IPS DF 4.7 (cell line): Measurements from ENCODE around the gene C19orf18.

ENCODE experiments used
- DNase-seq: peaks from one replicate; pipeline ENCODE4 v3.0.0-alpha.2; 2013; ENCODE audit warnings: low spot score; ENCODE audit errors: extremely low read depth

The C19orf18 gene

GRCh38 chr19:57947419-57948134 lies 26.8 kb downstream of the C19orf18 start, which contains the start of gene ZNF256:
ZNF256 (minus strand) TSS chr19:57947706; CDS start chr19:57947474, 232 bp downstream.
- DNase-seq, result peak; percentile 92

GRCh38 chr19:57947088-57947418 lies 27.3 kb downstream of the C19orf18 start:
- DNase-seq, result no peak

GRCh38 chr19:57946316-57946715 lies 28.0 kb downstream of the C19orf18 start:
- no peak for DNase-seq

GRCh38 chr19:57941593-57941992 lies 32.7 kb downstream of the C19orf18 start:
- DNase-seq, result no peak

- no peak for DNase-seq
Observed at GRCh38 chr19:57935731-57936130, 38.6 kb downstream of the C19orf18 start.

- no peak for DNase-seq
Observed at GRCh38 chr19:57934820-57935665, 39.3 kb downstream of the C19orf18 start, which contains the start of gene ZNF418. ZNF418 (minus strand) TSS chr19:57935402; CDS start chr19:57933822, 1,580 bp downstream.

- DNase-seq, result no peak
Observed at GRCh38 chr19:57927587-57927986, 46.7 kb downstream of the C19orf18 start.

- peak; percentile 98 for DNase-seq
Observed at GRCh38 chr19:57916168-57916995, 58.0 kb downstream of the C19orf18 start, which contains the start of gene ZNF417. ZNF417 (minus strand) TSS chr19:57916592; CDS start chr19:57916411, 181 bp downstream.

GRCh38 chr19:57914531-57914930 lies 59.8 kb downstream of the C19orf18 start:
- DNase-seq, result no peak
